ENCODE data around the gene IGSF9B. TPM values are rescaled to one million over a fixed set of nuclear protein-coding genes. Genes with fewer than 3 reads are reported as not detected.

Gene IGSF9B
- total RNA-seq, 4 donors from 2014 or later = 5.2 to 14.5 (median 8.0) TPM

GRCh38 chr11:133919330-133920108 is 37.2 kb downstream of the IGSF9B start:
- DNase-seq (ENCODE audit: low spot score in 2 of 2) = no peak
- intact Hi-C loops (cut with DNase I; ENCODE audit: low total_unique reads) = loop anchor here (10.0 kb wide), 1 partner anchor 225 kb away; no protein-coding TSS in a partner anchor
- 71 to 94% methylated on average over 47 to 65 of the region's 66 CpGs for WGBS, 2 donors
- TF ChIP-seq CTCF (IDR thresholded peaks at IDR 0.05) (no peak), POLR2A (IDR thresholded peaks at IDR 0.05) (no peak)
- no peak overlapping the region for H3K4me3 ChIP-seq (ENCODE audit: low read depth, poor library complexity, severe bottlenecking)

GRCh38 chr11:133918608-133919260 is 38.0 kb downstream of the IGSF9B start:
- TF ChIP-seq CTCF (IDR thresholded peaks at IDR 0.05) (no peak), POLR2A (IDR thresholded peaks at IDR 0.05) (no peak)
- no peak overlapping the region for H3K4me3 ChIP-seq (ENCODE audit: low read depth, poor library complexity, severe bottlenecking)
- intact Hi-C loops (cut with DNase I; ENCODE audit: low total_unique reads) = no loop called here

GRCh38 chr11:133917921-133918607 is 38.7 kb downstream of the IGSF9B start:
- no peak for TF ChIP-seq POLR2A (IDR thresholded peaks at IDR 0.05)
- no peak for TF ChIP-seq CTCF (IDR thresholded peaks at IDR 0.05)
- 59 to 63% methylated on average over 22 to 51 of the region's 52 CpGs for WGBS, 2 donors
- no peak overlapping the region for H3K4me3 ChIP-seq (ENCODE audit: low read depth, poor library complexity, severe bottlenecking)
- intact Hi-C loops (cut with DNase I; ENCODE audit: low total_unique reads) = no loop called here
- DNase-seq (ENCODE audit: low spot score in 2 of 2) = no peak

More at GRCh38 chr11:133918608-133919260, 38.0 kb downstream of the IGSF9B start:
- WGBS, 2 donors = 35 to 51% methylated on average over 24 to 26 of the region's 26 CpGs
- no peak for DNase-seq (ENCODE audit: low spot score in 2 of 2)

GRCh38 chr11:133916784-133917440 is 39.9 kb downstream of the IGSF9B start:
- TF ChIP-seq POLR2A (IDR thresholded peaks at IDR 0.05) (no peak), CTCF (IDR thresholded peaks at IDR 0.05) (no peak)
- intact Hi-C loops (cut with DNase I; ENCODE audit: low total_unique reads) = no loop called here
- H3K4me3 ChIP-seq (ENCODE audit: low read depth, poor library complexity, severe bottlenecking) = no peak overlapping the region
- DNase-seq (ENCODE audit: low spot score in 2 of 2) = no peak
- WGBS, 2 donors = 85 to 88% methylated on average over 12 to 13 of the region's 14 CpGs

GRCh38 chr11:133913761-133914160 is 43.0 kb downstream of the IGSF9B start:
- 92 to 95% methylated on average over 10 of the region's 10 CpGs for WGBS, 2 donors

More at GRCh38 chr11:133913761-133914160, 43.0 kb downstream of the IGSF9B start:
- intact Hi-C loops (cut with DNase I; ENCODE audit: low total_unique reads) = no loop called here
- no peak for DNase-seq (ENCODE audit: low spot score in 2 of 2)
- TF ChIP-seq POLR2A (IDR thresholded peaks at IDR 0.05) = no peak
- TF ChIP-seq CTCF (IDR thresholded peaks at IDR 0.05) = no peak
- H3K4me3 ChIP-seq (ENCODE audit: low read depth, poor library complexity, severe bottlenecking) = no peak overlapping the region

All from lower leg skin (tissue), 4 donors.